Activated CD4-positive, alpha-beta T cell treated with anti-CD3 and anti-CD28 coated beads for 36 hours (primary cell): ENCODE measurements around the gene PEG3. TPM values are rescaled to one million over a fixed set of nuclear protein-coding genes. Genes with fewer than 3 reads are reported as not detected.

ENCODE experiments used
- ATAC-seq: fragments of 200-7000 bp; cut with Tn5 transposase; one replicate; pipeline ENCODE4 v1.10.0; 2021; ENCODE audit warnings: mild to moderate bottlenecking, moderate library complexity
- CTCF ChIA-PET: fragments of 350-600 bp; sonication (Branson Sonifier 250); formaldehyde crosslinking; loops from one replicate; lab custom pipeline; 2021; ENCODE audit warnings: antibody characterized with exemption; lab: Charles Lee
- POLR2A ChIA-PET: fragments of 350-600 bp; sonication (Branson Sonifier 250); formaldehyde crosslinking; loops from one replicate; lab custom pipeline; 2021; ENCODE audit warnings: antibody characterized with exemption, inconsistent platforms; lab: Charles Lee
- DNase-seq: peaks from one replicate; pipeline ENCODE4 v3.0.0-alpha.2; 2020
- H3K27ac Mint-ChIP-seq: one replicate; pipeline ENCODE4 v1.8.0; 2021; ENCODE audit warnings: mixed read lengths
- H3K27me3 Mint-ChIP-seq: one replicate; pipeline ENCODE4 v1.8.0; 2021; ENCODE audit warnings: mixed read lengths
- H3K36me3 Mint-ChIP-seq: one replicate; pipeline ENCODE4 v1.8.0; 2021; ENCODE audit warnings: low read depth, mixed read lengths
- H3K4me1 Mint-ChIP-seq: one replicate; pipeline ENCODE4 v1.8.0; 2021; ENCODE audit warnings: mixed read lengths
- H3K4me3 Mint-ChIP-seq: one replicate; pipeline ENCODE4 v1.8.0; 2021; ENCODE audit warnings: mild to moderate bottlenecking, moderate library complexity, mixed read lengths
- H3K9me3 Mint-ChIP-seq: one replicate; pipeline ENCODE4 v1.8.0; 2021; ENCODE audit warnings: low read depth, mixed read lengths
- intact Hi-C, 2 experiments: fragments of 100-400 bp; cut with DNase I in 1 of 2; cut with micrococcal nuclease in 1 of 2; formaldehyde crosslinking; loops; one replicate each; pipeline versions ENCODE4 v1.14.2 to v1.15.1; 2022 to 2024; cut with DNase I, micrococcal nuclease
- total RNA-seq, 2 experiments: library from RNA; stranded (reverse); gene quantifications; one replicate each; pipeline ENCODE4 v1.2.3, GENCODE V29; 2021

PEG3 gene
- total RNA-seq, 2 experiments from 2014 or later: not detected

DNA sequence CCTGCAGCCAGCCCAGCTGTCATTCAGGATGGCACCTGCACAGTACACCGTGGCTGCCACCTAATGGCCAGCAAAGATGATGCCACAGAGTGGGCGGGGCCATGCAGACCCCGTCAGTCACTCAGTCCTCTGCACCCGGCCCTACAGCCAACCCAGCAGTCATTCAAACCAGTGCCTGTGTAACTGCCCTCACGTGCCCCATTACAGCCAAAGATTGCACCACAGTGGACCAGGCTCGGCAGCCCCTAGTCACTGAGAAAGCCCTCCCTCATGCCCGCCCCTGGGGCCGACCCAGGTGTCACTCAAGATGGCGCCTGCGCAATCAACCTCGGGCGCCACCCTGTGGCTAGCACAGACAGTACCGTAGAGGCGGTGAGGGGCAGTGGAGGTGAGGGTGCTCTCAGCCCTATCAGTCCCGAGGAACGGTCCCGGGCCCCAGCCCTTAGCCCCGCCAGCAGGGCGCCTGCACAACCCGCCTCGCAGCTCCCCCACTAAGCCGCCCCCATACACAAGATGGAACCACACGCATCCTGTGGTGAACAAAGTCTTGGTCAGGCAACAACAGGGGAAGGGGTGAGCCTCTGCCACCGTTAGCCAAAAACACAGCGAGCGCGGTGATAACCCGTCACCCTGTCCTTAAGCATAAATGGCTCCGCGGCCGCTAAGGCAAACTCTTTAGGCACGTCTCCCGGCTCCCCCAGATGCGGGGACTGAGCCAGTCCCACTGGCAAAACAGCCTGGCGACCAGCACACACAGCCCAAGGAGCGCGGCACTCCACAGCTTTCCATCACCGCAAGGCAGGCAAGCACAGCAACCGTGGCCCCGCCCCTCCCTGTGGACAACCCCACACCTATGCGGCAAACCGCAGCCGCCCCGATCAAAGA lies 2.3 kb downstream of the PEG3 start:
- Mint-ChIP-seq H3K4me1 (no peaks in the 10 kb centered on the region), H3K4me3 (no peak overlapping the region), H3K9me3 (peaks cover 50% of the 10 kb centered on the region), H3K27me3 (peaks cover 19% of the 10 kb centered on the region), H3K36me3 (peaks cover 27% of the 10 kb centered on the region), H3K27ac (no peak overlapping the region)
- POLR2A ChIA-PET: no interaction called here
- intact Hi-C loops: no loop called here
- CTCF ChIA-PET: no interaction called here
- ATAC-seq (no peak), DNase-seq (peak; percentile 22)

DNA sequence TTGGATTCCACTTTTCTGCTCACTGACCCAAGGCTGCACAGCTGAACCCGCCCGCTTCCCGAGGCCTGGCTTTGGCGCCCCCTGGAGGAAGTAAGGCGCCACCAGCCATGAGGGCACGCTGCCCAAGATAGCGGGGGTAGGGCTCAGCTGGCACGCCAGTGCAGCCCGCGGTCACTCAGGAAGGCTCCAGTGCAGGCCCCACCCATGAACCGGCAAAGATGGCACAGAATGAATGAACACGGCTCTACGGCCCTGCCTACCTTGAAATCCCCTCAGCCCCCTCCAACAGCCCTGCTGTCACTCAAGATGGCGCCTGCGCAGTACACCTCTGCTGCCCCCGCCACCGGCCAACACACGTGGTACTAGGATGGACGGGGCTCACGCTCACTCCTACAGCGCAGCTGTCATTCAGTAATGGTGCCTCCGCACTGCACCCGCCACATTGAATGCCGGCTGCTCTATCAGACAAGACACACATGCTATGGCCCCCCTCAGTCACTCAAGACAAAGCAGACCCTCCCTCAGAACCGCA lies 3.0 kb downstream of the PEG3 start:
- ChIA-PET CTCF (no interaction called here), POLR2A (no interaction called here)
- DNase-seq: peak; percentile 10
- no peak for ATAC-seq
- H3K36me3 Mint-ChIP-seq: peaks cover 27% of the 10 kb centered on the region
- peaks cover 19% of the 10 kb centered on the region for H3K27me3 Mint-ChIP-seq
- intact Hi-C loops: no loop called here
- H3K4me3 Mint-ChIP-seq: no peak overlapping the region
- peaks cover 51% of the 10 kb centered on the region for H3K9me3 Mint-ChIP-seq
- H3K27ac Mint-ChIP-seq: no peak overlapping the region
- H3K4me1 Mint-ChIP-seq: no peaks in the 10 kb centered on the region

DNA sequence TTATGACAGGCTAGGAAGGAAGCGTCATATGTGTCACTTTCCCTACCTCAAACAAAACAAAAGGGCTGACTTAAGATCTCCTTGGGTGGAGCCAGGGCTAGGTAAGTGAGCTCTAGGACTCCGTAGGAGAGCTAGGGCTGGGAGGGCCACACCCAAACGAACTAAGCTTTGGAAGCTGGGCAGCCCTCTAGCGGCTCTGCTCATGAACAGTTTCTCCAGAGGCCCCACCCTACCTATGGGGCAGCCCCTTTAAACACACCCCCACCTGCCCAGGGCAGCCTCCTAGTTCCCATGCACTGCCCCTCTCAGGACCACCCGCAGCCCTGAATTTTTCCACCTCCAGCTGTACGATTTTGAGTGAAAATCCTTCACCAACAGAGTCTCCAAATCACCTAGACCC lies 3.5 kb downstream of the PEG3 start:
- intact Hi-C loops: no loop called here
- ChIA-PET CTCF (no interaction called here), POLR2A (no interaction called here)
- no peak overlapping the region for H3K4me3 Mint-ChIP-seq
- no peak for ATAC-seq
- no peak overlapping the region for H3K27ac Mint-ChIP-seq
- peaks cover 27% of the 10 kb centered on the region for H3K36me3 Mint-ChIP-seq
- H3K9me3 Mint-ChIP-seq: peaks cover 55% of the 10 kb centered on the region
- H3K27me3 Mint-ChIP-seq: peaks cover 19% of the 10 kb centered on the region
- H3K4me1 Mint-ChIP-seq: no peaks in the 10 kb centered on the region
- DNase-seq: no peak

DNA sequence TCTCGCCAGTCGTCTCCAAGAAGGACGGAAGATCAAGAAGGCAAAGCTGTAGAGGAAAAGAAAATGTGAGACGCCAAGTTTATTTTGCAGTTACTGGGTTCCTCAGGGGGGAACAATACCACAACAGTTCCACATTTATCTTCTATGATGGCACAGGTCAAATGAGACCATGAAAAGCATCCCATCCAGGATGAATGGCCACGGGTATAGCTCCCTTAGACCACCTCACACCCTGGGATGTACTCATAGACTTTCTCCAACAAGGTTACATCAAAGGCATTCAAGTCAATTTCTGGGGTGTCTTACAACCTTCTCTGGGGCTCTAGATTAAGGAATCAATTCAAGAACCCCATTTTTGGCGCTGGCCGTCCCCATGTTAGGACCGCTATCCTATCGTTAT lies 4.5 kb downstream of the PEG3 start:
- no peak overlapping the region for H3K27ac Mint-ChIP-seq
- peaks cover 50% of the 10 kb centered on the region for H3K9me3 Mint-ChIP-seq
- ChIA-PET POLR2A (no interaction called here), CTCF (no interaction called here)
- no peak overlapping the region for H3K4me3 Mint-ChIP-seq
- no peaks in the 10 kb centered on the region for H3K4me1 Mint-ChIP-seq
- H3K36me3 Mint-ChIP-seq: peaks cover 26% of the 10 kb centered on the region
- DNase-seq: no peak
- intact Hi-C loops: no loop called here
- peaks cover 19% of the 10 kb centered on the region for H3K27me3 Mint-ChIP-seq
- ATAC-seq: no peak

DNA sequence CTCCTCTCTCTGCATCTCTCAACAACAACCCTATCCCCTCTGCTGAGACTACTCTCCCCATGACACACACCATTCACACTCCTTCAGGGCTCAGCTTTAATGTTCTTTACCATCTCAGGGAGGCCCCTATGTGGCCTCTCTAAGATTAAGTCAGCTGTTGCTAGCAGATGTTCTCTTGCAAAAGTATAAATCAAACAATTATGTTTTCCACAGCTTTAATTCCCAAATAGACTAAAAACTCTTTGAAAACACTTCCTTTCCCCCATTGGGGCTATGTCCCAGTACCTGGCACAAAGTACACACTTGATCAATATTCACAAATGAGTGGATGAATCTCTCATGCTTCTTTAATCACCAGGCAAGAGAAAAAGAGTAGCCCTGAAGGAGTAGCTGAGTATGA lies 5.1 kb downstream of the PEG3 start:
- H3K27ac Mint-ChIP-seq: no peak overlapping the region
- H3K36me3 Mint-ChIP-seq: peaks cover 24% of the 10 kb centered on the region
- intact Hi-C loops: no loop called here
- ATAC-seq (no peak), DNase-seq (no peak)
- no peaks in the 10 kb centered on the region for H3K4me1 Mint-ChIP-seq
- H3K9me3 Mint-ChIP-seq: peaks cover 48% of the 10 kb centered on the region
- POLR2A ChIA-PET: no interaction called here
- no peak overlapping the region for H3K4me3 Mint-ChIP-seq
- peaks cover 16% of the 10 kb centered on the region for H3K27me3 Mint-ChIP-seq
- CTCF ChIA-PET: no interaction called here

DNA sequence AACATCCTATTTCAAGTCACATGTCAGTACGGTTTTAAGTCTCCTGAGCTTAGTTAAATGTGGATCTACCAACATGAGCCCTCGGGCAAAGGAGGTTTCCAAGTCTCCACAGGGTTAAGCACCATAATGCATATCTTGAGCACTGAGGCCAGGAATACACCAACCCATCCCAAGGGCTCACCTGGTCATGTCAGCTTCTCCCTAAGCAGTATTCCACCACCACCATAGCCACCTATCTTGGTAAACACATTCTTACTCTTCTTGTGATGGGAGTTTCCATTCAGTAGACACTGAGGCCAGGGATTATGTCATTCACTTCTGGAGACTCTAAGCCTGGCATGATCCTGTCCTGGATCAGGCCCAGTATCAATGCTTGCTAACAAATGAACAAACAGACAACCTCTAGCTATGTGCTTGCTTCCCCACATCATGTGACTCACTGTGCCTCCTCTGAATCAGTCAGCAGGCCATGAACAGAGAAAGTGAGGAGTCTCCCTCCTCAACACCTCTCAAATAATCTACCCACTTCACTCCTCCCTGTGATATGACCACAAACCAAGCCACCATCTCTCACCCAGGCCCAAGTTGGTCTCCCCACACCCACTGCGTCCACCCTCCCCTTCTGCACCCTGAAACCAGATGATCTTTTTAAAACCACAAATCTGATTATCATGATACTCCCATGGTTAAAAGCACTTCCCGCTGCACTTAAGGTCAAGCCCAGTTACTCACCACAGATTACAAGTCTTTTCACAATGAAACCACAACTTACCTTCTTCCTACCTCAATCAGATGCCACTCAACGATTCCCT lies 5.8 kb downstream of the PEG3 start:
- intact Hi-C loops: no loop called here
- ChIA-PET POLR2A (no interaction called here), CTCF (no interaction called here)
- Mint-ChIP-seq H3K4me1 (no peaks in the 10 kb centered on the region), H3K27ac (no peak overlapping the region), H3K27me3 (peaks cover 16% of the 10 kb centered on the region), H3K4me3 (no peak overlapping the region), H3K9me3 (peaks cover 49% of the 10 kb centered on the region), H3K36me3 (peaks cover 24% of the 10 kb centered on the region)
- DNase-seq (no peak), ATAC-seq (no peak)

DNA sequence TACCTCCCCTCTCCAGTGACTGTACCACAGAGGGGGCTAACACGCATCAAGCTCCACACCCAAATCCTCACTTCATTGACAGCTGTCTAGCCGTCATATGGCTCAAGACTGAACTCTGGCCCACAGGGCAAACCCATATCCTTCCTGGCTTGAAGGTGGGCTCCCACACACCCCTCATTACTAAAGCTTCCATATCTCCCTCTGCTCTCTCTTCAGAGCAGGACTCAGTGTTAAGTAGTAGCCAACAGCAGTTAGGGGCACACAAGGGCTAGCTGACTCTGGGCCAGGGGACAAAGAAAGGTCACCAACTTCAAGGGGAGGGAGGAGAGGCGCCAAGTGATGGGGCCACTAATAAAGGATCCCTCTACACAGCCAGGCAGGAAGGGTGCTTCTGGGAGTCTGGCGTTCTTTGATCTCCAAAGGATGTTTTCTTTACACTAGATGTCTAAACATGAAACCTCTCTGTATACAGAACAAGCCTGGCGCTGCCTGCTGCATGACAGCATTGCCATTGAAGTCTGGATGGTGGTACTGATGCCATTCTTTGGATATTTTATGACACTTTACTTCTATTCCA lies 8.1 kb downstream of the PEG3 start:
- peaks cover 36% of the 10 kb centered on the region for H3K9me3 Mint-ChIP-seq
- H3K36me3 Mint-ChIP-seq: peaks cover 9% of the 10 kb centered on the region
- ChIA-PET POLR2A (no interaction called here), CTCF (no interaction called here)
- no peak for DNase-seq
- H3K27ac Mint-ChIP-seq: no peak overlapping the region
- no peak for ATAC-seq
- intact Hi-C loops: no loop called here
- H3K27me3 Mint-ChIP-seq: peaks cover 7% of the 10 kb centered on the region
- H3K4me1 Mint-ChIP-seq: no peaks in the 10 kb centered on the region
- no peak overlapping the region for H3K4me3 Mint-ChIP-seq

DNA sequence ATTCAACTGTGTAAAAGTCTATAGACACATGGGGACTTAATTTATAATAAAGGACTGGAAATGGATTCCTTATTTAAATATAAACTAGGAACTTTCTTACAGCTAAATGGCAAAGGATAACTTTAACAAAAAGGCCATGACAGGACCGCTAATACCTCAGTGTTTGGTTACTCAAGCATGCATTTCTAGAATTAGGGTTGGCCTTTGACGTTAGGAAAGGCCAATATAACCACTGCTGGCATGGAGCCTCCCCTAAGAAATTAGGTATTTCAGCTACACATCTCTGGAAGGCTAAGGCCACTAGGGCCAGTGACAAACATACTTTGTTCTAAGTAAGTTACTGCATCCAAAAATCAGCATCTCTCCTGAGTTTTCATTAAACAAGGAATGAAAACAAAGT lies 9.3 kb downstream of the PEG3 start:
- peaks cover 34% of the 10 kb centered on the region for H3K9me3 Mint-ChIP-seq
- no peaks in the 10 kb centered on the region for H3K4me1 Mint-ChIP-seq
- ChIA-PET CTCF (no interaction called here), POLR2A (no interaction called here)
- intact Hi-C loops: no loop called here
- H3K4me3 Mint-ChIP-seq: no peak overlapping the region
- ATAC-seq (no peak), DNase-seq (no peak)
- peaks cover 4% of the 10 kb centered on the region for H3K27me3 Mint-ChIP-seq
- peaks cover 3% of the 10 kb centered on the region for H3K36me3 Mint-ChIP-seq
- H3K27ac Mint-ChIP-seq: no peak overlapping the region

DNA sequence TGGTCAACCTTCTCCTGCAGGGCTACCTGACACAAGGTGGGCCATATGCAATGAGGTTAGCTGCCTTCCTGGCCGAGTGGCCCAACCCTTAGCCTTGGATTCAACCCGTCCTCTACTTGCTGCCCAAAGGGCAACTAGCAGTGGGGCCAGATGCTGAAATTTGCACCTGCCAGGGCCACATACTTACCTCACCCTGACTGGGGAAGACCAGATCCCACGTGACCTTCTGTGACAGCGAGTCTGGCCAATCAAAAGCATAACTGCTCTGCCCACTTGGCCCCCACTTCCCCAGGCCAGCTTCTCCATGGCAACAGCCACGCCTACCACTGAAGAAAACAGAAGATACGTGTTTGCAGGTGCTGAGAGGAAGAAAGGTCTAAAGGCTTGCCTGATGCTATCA lies 10.9 kb downstream of the PEG3 start:
- ATAC-seq (no peak), DNase-seq (no peak)
- Mint-ChIP-seq H3K9me3 (peaks cover 25% of the 10 kb centered on the region), H3K4me3 (no peak overlapping the region), H3K27ac (no peak overlapping the region), H3K4me1 (no peaks in the 10 kb centered on the region), H3K27me3 (no peaks in the 10 kb centered on the region), H3K36me3 (no peaks in the 10 kb centered on the region)
- intact Hi-C loops: no loop called here
- POLR2A ChIA-PET: no interaction called here
- CTCF ChIA-PET: no interaction called here

DNA sequence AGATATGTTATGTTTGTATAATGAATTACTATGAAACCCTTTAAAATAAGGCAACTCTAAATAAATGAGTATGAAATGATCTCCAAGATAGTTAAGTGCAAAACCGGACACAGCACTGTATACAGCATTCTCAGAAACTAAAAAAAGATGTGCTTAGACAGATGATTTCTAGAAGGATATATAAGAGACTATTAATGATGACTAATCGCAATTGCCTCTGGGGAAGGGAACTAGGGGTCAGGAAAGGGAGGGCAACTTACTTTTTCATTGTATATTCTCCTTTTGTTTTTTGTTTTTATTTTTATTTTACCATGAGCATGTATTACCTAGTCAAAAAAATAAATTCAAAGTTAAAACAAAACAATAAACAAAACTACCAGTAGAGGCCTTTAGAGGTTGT lies 12.8 kb downstream of the PEG3 start:
- no peaks in the 10 kb centered on the region for H3K4me1 Mint-ChIP-seq
- ATAC-seq (no peak), DNase-seq (no peak)
- POLR2A ChIA-PET: no interaction called here
- no peak overlapping the region for H3K27ac Mint-ChIP-seq
- H3K4me3 Mint-ChIP-seq: no peak overlapping the region
- intact Hi-C loops: no loop called here
- no peaks in the 10 kb centered on the region for H3K36me3 Mint-ChIP-seq
- no peaks in the 10 kb centered on the region for H3K27me3 Mint-ChIP-seq
- peaks cover 22% of the 10 kb centered on the region for H3K9me3 Mint-ChIP-seq
- CTCF ChIA-PET: no interaction called here

DNA sequence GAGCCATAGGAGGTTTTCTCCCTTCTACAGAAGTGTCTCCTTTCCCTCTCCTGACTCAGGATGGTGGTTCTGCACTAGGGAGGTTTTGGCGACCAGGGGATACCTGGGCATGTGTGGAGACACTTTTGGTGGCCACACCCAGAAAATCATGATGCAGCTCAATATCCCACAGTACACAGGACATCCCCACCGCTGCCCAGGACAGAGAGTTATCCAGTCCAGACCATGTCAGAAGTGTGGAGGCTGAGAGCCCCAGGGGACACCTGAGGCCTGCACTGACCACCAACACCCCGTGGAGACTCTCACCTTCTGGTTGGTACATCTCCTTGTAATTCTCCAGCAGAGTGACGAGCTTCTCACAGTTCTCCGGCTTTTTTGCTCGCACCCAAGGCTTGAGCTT lies 16.6 kb downstream of the PEG3 start:
- peaks cover 23% of the 10 kb centered on the region for H3K9me3 Mint-ChIP-seq
- DNase-seq (no peak), ATAC-seq (no peak)
- H3K27me3 Mint-ChIP-seq: no peaks in the 10 kb centered on the region
- no peaks in the 10 kb centered on the region for H3K36me3 Mint-ChIP-seq
- intact Hi-C loops: no loop called here
- no peak overlapping the region for H3K4me3 Mint-ChIP-seq
- CTCF ChIA-PET: no interaction called here
- H3K27ac Mint-ChIP-seq: no peak overlapping the region
- POLR2A ChIA-PET: no interaction called here
- no peaks in the 10 kb centered on the region for H3K4me1 Mint-ChIP-seq
